Activated CD8-positive, alpha-beta memory T cell treated with anti-CD3 and anti-CD28 coated beads, Interleukin-2, amount 50 U/mL, for 24 hours (primary cell): ENCODE results near the gene PLCB1.

Experiments used
- DNase-seq: peaks from one replicate; pipeline ENCODE4 v3.0.0-alpha.2; 2020; ENCODE audit errors: extremely low read depth

Gene PLCB1

DNA sequence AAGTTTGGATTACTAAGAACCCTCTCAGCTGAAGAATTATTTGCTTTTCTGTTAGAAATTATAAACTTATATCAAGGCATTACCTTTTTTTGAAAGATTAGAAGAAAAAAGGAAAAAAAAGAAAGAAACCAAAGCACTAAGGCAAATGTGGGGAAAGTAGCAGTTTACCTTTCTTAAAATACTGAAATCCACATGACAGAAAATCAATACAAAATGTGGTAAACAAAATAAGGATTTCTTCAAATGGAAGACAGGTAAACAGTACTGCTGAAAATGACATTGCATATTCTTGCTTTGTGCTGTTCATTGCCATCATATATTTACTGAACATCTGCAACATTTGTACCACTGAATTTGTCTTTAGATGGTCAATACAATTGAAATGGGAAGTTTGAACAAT lies 525.6 kb downstream of the PLCB1 start:
- DNase-seq = no peak

DNA sequence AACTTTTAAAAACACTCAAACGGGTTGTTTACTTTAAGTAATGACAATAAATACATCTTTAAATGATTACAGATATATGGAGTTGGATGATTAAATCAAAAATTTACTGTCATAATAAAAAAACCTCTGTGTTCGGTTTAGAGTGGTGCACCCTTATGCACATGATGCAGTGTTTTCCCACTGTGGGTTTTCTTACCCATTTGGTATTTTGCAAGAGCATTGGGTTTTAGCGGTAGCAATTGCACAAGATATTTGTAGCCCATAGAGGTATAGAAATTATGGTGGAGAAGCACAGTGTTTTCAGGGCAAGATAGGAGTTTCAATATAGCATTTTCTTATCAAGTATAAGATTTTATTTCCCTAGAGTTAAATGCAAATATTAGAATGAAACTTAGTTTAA lies 526.0 kb downstream of the PLCB1 start:
- DNase-seq = no peak

DNA sequence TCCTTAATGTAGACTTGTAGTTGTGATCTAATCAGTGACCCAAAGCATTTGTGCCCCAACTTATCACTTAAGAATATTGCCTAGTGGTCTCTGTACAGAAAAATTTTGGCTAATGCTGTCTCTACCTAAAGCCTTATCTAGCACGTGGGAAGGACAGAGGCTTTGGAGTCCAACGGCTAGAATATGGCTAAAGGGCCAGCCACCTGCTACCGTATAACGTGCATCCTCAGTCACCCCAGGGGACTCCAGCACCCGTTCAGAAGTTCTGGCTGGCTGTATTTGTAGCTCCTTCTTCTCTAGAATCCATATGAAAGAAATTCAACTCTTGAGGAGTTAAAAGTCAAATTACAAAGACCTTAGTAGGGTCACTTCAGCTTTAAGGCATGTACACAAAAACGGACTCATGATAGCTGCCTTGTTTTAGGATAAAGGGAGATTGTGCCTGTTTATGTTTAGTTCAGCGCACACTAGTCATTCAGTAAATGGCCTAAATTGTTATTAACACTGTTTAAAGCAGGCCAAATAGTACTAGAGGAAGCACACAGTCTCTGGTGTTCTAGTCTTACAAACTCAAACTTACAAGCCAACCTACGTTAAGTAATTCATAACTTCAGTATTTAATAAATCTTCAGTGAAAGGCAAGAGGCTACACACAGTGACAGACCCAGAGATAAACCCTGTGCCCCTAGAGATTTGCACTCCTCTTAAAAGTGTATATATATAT lies 529.3 kb downstream of the PLCB1 start:
- no peak for DNase-seq

DNA sequence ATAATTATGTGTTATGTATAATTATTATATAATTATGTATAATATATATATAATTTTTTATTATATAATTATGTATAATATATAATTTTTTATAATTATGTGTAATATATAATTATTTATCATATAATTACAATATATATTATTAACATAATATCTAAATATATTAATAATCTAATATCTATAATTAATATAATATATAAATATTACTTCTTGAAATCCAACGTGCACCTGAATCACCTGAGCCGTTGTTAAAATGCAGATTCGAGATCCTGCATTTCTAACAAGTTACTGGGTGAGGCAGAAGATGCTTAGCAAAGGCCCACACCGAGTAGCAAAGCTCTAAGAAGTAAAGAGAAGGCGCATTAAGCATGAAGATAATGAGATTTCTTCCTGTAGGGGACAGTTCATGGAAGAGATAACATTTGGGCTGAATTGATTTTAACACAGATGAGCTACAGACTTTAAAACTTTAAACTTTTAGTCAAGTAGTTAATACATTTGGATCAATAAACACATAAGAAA lies 530.4 kb downstream of the PLCB1 start:
- DNase-seq = no peak

DNA sequence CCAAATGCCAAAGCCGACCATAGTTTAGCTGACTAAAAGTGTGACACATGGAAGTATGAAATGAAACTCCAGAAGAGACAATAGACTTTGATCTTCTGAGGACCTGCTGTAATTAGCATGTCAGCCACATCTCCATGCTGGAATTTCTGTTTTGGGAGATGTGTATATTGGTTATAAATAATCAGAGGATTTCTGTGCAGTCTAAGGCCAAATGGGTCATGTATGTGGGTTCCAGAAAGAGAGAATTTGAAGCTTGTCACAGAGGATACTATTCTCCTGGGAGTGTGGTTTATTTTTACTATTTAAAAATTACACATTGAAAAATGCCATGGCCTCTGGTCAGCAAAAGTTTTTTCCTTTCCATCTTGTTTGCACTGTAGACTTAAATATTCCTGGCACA lies 531.4 kb downstream of the PLCB1 start:
- no peak for DNase-seq

DNA sequence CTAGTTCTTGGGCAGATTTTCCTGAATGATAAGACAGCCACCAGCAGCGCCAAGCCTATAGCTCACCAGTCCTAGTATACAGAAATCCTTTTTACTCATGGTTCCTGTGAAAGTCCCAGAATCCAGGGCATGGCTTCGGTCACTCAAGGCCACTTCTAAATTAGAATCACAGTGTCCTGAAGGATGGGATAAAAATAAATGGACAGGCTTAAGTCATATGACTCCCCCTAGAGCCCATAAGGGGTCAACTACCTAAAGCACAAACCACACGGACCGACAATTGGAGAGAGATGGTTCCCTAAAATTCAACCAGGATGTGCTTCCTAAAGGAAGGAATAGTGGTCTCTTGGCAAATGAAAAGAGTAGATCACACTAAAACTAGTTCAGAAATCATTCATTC lies 532.7 kb downstream of the PLCB1 start:
- DNase-seq = no peak

DNA sequence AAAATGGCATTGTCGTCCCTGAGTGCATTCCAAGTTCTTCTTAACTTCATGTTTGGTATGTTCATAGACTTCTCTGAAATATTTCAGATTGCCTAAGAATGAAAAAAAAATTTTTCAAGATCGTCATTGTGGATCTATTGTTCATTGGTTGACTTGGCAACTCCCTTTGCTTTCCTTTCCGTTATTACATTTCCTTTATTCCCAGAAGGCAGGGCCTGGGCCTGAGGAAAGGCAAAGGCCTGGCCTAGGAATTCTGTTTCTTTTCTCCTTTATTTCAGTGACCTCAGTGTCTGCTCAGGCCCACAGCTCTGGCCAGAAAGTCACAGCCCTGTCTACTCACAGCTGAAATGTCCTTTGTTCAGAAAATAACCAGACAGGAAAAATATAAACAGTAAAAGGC lies 535.2 kb downstream of the PLCB1 start:
- no peak for DNase-seq

DNA sequence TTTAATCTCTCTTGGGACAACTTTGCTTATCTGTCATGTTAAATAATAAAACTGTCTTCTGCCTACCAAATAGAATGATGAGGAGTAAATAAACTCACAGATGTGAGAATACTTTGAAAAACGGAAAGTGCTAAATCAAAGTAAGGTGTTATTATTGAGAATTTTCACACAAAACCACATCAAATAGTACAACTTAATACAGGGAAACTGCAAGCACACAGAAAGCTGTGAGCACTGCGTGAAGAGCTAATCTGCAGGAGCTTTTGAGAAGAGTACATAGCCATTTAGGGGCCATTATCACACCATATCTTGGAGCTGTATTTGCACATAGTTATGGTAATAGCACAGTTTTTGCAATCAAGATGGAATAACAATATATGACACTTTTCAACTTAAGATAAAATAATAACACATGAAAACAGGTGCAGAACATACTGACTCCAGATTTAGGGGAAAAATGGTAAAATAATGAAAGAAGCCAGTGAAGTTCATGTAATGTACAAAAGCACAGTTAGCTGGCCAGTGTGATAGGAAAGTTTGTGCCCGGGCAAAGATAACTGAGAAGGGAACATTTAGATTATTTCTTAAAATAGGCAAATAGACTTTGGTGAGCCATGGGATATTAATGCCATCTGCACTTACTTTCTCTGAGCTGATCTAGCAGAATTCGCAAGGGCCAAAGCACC lies 538.3 kb downstream of the PLCB1 start:
- DNase-seq = no peak

DNA sequence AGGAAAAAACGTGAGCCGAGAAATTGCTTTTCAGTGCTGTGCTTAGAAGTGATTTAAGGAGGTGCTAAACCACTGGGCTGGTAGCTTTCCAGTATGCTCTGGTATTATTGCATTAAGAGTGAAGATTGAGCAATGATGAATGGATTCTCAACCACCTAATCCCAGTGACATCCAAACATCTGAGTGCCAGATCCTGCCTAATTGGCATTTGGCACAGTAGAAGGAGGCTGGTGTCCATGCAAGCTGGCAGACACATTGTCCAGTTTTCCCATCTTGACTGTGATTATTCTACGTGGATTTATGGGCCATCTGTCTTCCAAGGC lies 538.8 kb downstream of the PLCB1 start:
- DNase-seq = no peak

DNA sequence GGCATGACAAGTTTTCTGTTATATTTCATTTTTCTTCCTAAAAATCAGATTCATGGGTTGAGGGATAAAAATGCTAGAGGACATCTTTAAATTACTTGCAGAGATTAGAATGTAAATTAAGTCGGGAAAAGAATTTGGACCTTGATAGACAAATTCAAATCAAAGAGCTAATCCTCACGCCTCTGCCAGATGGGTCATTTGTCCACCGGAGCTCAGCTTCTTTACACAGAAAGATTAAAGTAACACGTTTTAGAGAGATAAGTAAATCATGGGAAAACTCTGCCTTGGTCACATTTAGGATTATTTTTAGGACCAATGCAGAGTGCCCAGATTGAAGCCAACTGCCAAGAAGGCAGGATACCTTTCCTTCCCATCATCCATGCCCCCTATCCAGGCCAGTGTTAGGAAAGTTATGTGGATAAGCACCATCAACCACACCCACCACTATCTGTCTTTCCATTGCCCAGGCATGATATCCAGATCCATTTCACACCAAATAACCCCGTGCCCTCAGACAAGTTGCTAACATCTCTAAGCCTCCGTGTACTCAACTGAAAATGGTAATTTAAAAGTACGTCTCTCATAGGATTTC lies 539.4 kb downstream of the PLCB1 start:
- no peak for DNase-seq

DNA sequence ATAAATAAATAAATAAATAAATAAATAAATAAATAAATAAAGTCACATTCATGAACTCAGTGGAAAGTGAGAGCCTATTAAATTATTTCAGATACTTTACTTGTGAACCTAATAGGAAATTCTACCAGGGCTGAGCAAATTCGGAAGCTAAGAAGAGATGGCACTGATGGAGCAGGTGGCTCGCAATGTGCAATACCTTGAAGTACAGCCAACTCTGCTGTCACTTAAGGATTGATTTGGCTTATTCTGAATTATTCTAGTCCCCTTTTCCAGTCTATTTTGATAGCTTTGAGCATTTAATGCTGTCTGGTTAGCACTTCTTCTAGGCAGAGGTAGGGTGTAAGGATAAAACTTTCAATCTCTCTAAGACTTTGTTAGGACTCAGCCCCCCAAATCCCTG lies 541.0 kb downstream of the PLCB1 start:
- no peak for DNase-seq

DNA sequence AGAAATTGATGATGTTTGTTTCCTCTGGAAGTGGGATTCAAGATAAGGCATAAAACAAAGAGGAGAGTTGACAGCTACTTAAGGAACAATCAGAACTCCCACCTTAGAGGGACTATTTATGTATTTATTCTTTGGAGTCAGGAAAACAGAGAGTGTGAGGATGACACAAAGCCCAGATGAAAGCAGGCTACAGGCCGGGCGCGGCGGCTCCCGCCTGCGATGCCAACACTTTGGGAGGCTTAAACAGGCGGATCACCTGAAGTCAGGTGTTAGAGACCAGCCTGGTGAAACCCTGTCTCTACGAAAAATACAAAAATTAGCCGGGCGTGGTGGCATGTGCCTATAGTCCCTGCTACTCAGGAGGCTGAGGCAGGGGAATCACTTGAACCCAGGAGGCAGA lies 543.8 kb downstream of the PLCB1 start:
- no peak for DNase-seq

DNA sequence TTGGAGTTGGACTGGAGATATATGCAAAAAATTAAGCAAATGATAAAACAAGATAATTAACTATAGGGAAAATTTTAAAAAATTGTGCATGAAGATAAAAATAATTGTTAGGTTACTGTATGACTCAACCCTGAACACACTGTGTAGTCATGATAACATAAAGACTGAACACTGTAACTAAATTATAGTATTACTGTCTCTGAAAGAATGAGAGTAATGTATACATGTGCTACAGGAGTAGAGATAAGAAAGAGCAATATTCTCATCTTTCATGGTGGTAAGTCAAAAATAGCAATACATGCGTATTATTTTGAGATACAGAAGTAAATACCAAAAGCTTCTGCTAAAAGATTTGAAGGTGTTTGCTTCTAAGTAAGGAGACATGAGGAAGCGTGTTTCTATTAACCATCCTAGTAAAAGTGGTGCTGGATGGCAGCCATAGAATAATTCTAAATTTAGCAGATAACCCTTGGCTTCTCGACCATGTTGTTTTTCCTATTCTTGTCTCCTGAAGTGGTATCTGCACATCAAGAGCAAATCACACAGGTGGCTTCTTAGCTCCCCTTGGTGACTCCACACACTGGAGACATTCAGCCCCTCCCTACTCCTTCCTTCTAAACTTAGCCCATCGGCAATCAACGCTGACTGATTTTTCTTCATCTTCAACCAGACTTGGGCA lies 546.2 kb downstream of the PLCB1 start:
- DNase-seq = no peak

DNA sequence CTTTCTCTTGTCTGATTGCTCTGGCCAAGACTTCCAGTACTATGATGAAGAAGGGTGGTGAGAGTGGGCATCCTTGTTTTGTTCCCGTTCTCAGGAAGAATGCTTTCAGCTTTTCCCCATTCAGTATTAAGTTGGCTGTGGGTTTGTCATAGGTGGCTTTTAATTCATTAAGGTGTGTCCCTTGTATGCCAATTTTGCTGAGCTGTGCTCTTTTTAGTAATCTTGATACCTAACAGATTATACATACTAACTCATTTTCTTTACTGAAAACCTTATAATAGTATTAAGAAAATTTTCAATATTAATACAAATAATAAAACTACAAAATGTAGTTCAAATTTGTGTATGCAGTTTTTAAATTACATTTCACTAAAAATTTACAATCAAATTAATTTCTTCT lies 557.3 kb downstream of the PLCB1 start:
- no peak for DNase-seq

DNA sequence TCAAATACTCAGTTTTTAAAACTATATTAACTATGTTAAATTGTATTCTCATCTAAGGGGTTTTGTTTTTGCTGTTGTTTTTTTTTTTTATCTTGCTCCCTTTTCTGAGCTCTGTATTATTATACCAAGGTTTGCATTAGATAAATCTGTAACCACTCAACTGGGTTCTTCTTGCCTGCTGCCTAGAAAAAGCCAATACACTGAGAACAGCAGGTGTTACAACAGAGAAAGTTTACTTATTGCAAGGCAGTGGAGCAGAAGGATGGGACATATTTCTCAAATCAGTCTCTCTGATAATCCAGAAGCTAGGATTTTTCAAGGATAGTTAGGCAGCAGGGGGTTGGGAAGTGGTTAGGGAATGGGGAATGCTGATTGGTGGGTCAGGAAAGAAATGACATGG lies 558.0 kb downstream of the PLCB1 start:
- DNase-seq = no peak

DNA sequence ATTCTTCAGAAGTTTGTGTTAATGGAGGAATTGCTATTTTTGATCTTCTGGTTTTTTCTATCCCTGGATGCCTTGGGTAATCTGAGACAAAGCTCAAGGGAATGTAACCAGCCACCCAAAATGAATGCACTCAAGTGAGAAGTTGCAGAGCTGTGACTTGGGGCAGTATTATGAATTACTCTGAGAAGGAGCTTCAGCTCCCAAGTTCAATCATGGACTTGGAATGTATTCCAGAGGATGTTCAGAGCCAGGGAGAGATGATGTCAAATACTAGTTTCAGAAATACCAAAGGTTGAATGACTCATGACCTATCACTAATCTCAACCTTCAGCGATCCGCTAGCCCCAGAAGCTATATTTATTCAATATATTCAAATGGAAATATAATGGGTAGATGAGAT lies 561.6 kb downstream of the PLCB1 start:
- DNase-seq = no peak

DNA sequence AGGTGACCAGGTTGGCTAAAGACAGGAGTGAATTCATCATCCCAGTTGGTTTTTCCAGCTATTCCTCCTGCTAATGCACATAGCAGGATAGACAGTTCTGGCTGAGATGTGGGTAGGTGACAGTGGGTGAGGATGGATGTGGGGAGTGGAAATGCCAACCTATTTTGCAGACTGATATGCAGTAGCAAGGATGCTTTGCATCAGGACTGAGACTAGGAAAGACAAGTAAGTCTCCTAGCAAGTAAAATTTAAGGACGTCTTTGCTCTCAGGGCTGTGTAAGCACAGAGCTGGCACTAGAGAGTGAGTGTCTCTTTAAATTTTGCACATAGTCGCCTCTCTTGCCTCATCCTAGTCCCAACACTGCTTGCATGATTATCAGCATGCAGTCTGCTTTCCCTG lies 568.7 kb downstream of the PLCB1 start:
- DNase-seq = no peak

DNA sequence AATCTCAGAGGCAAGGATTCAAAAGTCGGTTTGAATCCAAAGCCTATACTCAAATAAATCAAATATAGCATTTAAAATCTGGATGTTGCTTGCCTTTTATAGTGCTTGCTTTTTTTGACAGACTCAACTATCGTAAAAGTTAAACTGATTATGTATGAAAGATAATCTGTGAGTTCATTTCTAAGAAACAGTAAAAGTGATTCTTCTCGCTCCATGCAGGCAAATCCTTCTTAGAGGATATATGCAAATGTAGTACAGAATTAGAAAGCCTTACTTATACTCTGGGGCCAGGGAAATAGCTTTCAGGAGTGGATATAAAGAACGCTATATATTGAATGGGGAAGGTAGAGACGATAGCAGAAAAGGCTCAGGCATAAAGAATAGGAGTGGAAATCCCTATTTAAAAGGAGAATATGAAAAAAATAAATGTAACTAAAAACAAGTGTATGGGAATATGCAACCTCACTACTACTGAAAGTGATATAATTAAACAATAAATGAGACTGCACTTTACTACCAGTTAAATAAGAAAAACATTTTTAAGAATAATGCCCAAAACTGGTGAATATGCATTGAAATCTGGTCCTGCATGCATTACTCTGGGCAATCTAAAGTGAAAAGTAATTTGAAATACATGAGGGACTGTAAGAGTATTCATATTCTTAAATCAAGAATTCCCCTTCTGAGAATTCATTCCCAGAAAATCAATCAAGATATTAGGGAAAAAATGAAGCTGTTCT lies 575.1 kb downstream of the PLCB1 start:
- no peak for DNase-seq

DNA sequence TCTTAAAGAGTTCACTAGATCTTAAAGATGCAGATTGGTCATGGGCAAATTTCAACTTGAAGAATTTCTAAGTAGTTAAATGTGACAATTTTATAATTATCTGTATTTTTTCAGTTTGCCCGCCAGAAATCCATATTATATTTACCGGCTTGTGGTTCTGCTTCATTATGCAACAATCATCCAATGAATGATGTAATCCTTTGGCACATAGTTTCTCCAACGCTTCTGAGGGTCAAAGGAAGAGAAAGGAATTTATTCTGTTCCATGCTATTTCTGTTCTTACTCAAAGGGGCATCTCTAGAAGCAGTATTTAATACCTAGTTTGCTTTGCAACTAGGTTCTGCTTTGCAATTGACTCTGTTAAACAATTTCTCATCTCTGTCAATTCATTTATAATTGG lies 577.6 kb downstream of the PLCB1 start:
- no peak for DNase-seq

DNA sequence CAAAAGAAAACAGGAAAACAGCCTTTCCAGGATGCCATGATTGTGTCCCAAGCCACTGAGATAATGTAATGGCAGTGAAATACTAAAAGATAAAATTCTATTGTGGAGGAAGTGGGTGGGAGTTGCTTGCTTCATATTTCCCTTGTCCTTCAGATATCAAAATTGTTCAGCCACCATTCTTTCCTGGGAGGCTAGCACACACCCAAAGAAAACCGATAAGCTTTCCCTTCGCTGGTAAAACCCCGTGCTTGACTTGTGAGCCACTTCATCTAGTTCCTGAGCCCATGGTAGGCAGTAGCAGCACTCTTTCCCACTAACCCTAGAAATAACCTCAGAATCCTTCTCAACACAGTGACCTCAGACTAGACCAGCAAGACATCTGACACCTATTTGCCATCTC lies 579.4 kb downstream of the PLCB1 start:
- DNase-seq = no peak

DNA sequence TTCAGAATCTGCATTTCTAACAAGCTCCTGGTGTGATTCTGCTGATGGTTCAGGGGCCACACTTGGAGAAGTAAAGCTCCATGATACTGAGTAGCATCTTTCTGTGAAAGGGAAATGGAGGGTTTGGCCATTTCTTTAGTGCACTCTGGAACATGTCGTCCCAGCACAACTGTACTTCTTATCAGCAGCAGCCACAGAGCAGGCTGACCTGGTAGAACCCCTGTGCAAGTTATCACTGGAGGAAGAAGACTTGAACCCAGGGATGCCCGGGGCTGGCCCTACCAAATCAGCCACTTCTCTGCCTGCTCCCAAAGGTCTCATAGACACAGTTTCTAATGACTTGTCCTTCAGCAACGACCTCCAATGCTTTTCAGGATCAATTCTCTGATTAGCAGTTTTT lies 582.1 kb downstream of the PLCB1 start:
- no peak for DNase-seq

DNA sequence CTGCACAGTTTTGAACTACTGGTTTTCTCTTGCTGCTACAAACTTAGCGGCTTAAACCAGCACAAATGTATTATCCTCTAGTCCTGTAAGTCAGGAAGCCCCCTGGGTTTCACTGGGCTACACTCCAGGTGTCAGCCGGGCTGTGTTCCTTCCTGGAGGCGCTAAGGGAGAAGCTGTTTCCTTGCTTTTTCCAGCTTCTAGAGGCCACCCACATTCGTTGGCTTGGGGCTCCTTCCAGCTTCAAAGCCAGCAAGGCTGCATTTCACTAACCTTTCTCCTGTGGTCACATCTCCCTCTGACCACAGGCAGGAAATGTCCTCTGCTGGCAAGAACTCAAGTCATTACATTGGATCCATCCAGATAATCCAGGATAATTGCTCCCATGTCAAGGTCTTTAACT lies 586.2 kb downstream of the PLCB1 start:
- no peak for DNase-seq
